Fibroblast of the aortic adventitia (primary cell): Measurements from ENCODE around the gene ACSL3. TPM values are rescaled to one million over a fixed set of nuclear protein-coding genes. Genes with fewer than 3 reads are reported as not detected.
A peak's percentile ranks its signal among the peaks of the same experiment; 100 is the strongest.

ENCODE experiments used
- DNase-seq: peaks from one replicate; pipeline ENCODE4 v3.0.0-alpha.2; 2010; ENCODE audit warnings: low read depth
- H3K4me3 ChIP-seq: 2 replicates; pipeline ENCODE4 v1.5.1; 2011; ENCODE audit warnings: low read depth, mild to moderate bottlenecking, control low read depth, low read length, moderate library complexity
- total RNA-seq: library from RNA; depleted of rRNA; stranded (reverse); fragments of >200 nt; gene quantifications from 2 replicates; pipeline ENCODE4 v1.2.3, GENCODE V29; 2012; ENCODE audit warnings: low replicate concordance
- TF ChIP-seq, protein P1 (sequence below): IDR thresholded peaks from 2 replicates; pipeline ENCODE4 v1.5.1; 2011; ENCODE audit warnings: mild to moderate bottlenecking, low read length, control low read depth, inconsistent platforms; ENCODE audit not compliant: insufficient read depth

ACSL3 gene
- total RNA-seq, 1 donor = 88.5 TPM

DNA sequence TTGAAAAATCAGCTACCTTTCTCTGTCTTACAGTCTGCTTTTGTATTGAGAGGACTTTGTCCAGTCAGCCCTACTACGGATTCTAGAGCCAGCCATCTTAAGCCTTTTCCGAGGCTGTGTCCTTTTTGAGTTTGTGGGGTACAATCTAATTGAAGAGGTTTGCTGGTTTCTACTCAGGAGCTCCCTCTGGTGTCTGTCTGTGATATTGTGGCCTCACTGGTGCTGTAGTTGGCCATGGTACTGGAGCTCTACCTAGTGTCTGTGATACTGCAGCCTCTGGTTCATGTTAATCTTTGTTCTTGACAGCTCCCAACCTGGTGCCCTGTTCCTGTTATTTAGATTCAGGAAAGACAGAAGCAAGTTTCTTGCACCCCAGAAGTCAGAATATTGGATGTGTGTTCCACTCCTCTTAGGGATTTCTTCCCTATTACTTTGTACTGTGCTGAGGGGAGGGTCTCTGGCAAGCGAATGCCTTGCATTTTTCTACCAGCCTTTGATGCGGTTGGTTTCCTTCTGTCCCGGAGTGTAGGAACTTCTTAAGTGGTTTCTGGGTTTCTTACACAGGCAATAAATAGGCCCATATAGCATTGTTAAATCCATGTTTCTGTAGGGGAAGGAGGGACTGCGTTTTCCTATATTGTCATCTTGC is 78.5 kb downstream of the ACSL3 start:
- TF ChIP-seq, protein P1, sequence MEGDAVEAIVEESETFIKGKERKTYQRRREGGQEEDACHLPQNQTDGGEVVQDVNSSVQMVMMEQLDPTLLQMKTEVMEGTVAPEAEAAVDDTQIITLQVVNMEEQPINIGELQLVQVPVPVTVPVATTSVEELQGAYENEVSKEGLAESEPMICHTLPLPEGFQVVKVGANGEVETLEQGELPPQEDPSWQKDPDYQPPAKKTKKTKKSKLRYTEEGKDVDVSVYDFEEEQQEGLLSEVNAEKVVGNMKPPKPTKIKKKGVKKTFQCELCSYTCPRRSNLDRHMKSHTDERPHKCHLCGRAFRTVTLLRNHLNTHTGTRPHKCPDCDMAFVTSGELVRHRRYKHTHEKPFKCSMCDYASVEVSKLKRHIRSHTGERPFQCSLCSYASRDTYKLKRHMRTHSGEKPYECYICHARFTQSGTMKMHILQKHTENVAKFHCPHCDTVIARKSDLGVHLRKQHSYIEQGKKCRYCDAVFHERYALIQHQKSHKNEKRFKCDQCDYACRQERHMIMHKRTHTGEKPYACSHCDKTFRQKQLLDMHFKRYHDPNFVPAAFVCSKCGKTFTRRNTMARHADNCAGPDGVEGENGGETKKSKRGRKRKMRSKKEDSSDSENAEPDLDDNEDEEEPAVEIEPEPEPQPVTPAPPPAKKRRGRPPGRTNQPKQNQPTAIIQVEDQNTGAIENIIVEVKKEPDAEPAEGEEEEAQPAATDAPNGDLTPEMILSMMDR = peak; percentile 84
- DNase-seq = peak; percentile 75
- H3K4me3 ChIP-seq = no peak overlapping the region

DNA sequence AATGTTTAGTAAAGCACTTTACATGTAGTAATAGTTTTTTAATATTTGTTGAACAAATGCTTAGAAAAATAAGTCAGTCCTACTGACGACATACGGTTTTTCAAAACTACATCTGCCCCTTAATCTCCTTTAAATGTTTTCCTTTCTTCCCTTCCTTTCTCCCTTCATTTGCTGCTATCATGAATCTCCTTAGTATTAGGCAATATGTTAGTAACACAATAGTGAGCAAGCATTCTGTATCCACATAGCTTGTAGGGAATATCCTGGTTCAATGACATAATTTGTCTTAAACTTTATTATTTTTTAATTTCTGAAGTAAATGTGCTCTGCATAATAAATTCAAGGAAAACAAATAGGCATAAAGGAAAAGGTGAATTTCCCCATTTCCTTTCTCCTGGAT is 79.1 kb downstream of the ACSL3 start:
- H3K4me3 ChIP-seq = no peak overlapping the region
- TF ChIP-seq, protein P1 = no peak
- no peak for DNase-seq

DNA sequence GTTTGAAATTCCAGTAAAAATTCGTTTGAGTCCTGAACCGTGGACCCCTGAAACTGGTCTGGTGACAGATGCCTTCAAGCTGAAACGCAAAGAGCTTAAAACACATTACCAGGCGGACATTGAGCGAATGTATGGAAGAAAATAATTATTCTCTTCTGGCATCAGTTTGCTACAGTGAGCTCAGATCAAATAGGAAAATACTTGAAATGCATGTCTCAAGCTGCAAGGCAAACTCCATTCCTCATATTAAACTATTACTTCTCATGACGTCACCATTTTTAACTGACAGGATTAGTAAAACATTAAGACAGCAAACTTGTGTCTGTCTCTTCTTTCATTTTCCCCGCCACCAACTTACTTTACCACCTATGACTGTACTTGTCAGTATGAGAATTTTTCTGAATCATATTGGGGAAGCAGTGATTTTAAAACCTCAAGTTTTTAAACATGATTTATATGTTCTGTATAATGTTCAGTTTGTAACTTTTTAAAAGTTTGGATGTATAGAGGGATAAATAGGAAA is 80.7 kb downstream of the ACSL3 start:
- DNase-seq = no peak
- no peak overlapping the region for H3K4me3 ChIP-seq
- TF ChIP-seq, protein P1 = no peak

DNA sequence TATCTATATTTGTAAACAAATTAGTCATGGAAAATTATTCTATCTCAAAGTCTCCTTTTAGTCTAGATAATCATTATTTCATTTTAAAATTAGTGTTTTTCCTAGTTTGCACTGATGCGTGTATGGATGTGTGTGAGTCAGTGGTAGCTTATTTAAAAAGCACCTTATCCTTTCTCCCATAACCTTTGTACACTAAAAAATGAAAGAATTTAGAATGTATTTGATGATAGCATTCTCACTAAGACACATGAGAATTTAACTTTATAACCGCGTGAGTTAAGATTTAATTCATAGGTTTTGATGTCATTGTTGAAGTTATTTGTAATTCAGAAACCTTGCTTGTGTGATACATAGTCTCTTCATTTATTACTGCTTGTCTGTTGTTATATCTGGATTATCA is 81.7 kb downstream of the ACSL3 start:
- TF ChIP-seq, protein P1 = no peak
- H3K4me3 ChIP-seq = no peak overlapping the region
- no peak for DNase-seq

DNA sequence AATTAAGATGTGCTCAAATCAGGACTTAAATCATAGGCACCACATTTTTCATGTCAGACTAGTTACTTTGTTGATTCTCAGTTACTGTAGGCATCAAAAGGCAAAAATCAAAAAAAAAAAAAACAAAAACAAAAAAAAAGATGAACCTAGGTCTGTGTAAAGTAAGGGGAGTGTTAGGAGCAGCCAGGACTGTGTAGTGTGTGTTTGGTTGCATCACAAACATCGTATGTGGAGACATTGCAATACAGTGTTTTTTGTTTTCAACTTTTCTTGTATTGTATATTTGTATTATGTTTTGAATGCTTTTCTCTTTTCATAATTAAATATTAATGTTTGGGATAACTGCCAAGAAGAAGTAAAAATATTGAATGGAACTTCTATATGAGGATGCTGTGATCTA is 82.1 kb downstream of the ACSL3 start:
- TF ChIP-seq, protein P1 = no peak
- no peak overlapping the region for H3K4me3 ChIP-seq
- no peak for DNase-seq

DNA sequence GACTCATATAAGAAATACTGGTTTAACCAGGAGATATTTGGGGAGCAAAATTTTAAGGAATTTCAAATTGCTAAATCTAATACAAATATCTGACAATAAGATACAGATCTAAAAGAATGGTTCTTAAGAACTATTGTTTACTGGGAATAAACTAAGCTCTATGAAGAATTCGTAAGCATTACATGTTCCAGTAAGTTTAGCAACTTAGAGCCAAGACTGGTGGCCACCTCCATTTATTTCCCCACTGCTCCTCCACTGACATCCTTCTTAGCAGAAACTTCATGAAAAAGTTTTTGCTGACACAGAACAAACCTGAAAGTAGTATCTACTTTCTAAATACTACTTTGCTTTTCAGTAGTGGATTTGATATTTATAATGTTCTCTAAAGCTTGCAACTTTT is 83.0 kb downstream of the ACSL3 start:
- H3K4me3 ChIP-seq = no peak overlapping the region
- TF ChIP-seq, protein P1 = no peak
- DNase-seq = peak; percentile 55

DNA sequence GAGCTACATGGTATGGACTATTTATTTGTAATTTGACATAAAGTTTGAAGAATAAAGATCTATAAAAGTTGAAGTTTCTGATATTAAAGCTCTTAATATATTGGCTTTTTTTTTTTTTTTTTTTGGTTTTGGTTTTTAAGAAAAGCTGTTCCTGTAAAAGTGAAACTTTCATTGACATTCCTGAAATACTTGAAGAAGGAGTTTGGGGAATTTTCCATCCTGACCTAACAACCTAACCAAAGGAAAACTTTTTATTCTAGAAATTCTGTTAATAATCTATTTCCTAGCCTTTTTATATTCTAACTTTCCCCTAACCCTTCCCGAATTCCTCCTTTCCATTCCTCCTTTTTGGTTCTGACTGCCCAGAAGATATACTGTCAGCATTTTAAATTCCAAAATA is 83.7 kb downstream of the ACSL3 start:
- TF ChIP-seq, protein P1 = no peak
- no peak overlapping the region for H3K4me3 ChIP-seq
- DNase-seq = peak; percentile 59
